HEK293T (cell line): ENCODE results near the gene SLAMF6.

Experiments used
- L3MBTL2 ChIP-seq: fragments of 450-650 bp; conservative IDR thresholded peaks from 2 replicates; pipeline ENCODE4 v1.6.1; 2016; ENCODE audit warnings: mild to moderate bottlenecking
- SUZ12 ChIP-seq: fragments of 450-650 bp; IDR thresholded peaks from 2 replicates; pipeline ENCODE4 v1.6.1; 2016; ENCODE audit warnings: mild to moderate bottlenecking

- TF ChIP-seq L3MBTL2 (no peak), SUZ12 (no peak)
Observed at GRCh38 chr1:160454371-160455152, 68.5 kb downstream of the SLAMF6 start.
